ENCODE measurements around the gene RYR2.

DNA sequence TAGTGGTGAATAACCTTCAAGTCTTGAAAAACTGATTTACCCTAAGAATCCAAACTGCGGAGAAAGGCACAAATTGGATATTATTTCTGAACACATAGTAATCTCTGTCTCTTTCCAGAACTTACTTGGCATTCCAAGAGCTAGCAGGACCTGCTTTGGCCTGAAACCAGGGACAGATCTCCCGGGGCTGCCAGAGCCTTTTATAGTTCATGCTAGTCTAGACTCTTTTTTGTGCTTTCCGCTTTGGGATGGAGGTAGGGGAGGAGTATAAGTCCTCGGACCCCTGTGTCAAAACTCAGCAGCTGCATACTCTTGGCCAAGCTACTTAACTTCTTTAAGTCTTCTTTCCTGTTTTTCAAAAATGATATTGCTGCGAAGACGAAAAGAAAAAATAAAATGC, 3.8 kb upstream of the RYR2 start:
- TF ChIP-seq, protein P1, sequence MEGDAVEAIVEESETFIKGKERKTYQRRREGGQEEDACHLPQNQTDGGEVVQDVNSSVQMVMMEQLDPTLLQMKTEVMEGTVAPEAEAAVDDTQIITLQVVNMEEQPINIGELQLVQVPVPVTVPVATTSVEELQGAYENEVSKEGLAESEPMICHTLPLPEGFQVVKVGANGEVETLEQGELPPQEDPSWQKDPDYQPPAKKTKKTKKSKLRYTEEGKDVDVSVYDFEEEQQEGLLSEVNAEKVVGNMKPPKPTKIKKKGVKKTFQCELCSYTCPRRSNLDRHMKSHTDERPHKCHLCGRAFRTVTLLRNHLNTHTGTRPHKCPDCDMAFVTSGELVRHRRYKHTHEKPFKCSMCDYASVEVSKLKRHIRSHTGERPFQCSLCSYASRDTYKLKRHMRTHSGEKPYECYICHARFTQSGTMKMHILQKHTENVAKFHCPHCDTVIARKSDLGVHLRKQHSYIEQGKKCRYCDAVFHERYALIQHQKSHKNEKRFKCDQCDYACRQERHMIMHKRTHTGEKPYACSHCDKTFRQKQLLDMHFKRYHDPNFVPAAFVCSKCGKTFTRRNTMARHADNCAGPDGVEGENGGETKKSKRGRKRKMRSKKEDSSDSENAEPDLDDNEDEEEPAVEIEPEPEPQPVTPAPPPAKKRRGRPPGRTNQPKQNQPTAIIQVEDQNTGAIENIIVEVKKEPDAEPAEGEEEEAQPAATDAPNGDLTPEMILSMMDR (conservative IDR thresholded peaks at IDR 0.05; ENCODE audit: low read depth, low read length), result no peak
- TF ChIP-seq EZH2 (IDR thresholded peaks at IDR 0.05; ENCODE audit: borderline replicate concordance, low read depth, low read length, poor library complexity, severe bottlenecking), result no peak

All from A673 (cell line).